Liver (tissue), 9 donors: Measurements from ENCODE around the gene JPH4. TPM values are rescaled to one million over a fixed set of nuclear protein-coding genes. Genes with fewer than 3 reads are reported as not detected.

Experiments
- DNase-seq: peaks from one replicate; pipeline ENCODE4 v3.0.0-alpha.2; 2017; ENCODE audit warnings: low spot score
- H3K27ac ChIP-seq, 2 donors: one replicate each; pipeline ENCODE4 v1.7.0; 2013; ENCODE audit warnings: inconsistent platforms in 2 of 2, low read length in 2 of 2, control low read depth in 1 of 2, low read depth in 1 of 2, mild to moderate bottlenecking in 1 of 2
- H3K27me3 ChIP-seq, 4 donors: one replicate each; pipeline versions ENCODE4 v1.6.1 to v1.7.0; 2013; ENCODE audit warnings: low read length in 3 of 4, inconsistent platforms in 1 of 4, mild to moderate bottlenecking in 1 of 4, moderate library complexity in 1 of 4; ENCODE audit not compliant: control insufficient read depth in 4 of 4, insufficient read depth in 4 of 4
- H3K36me3 ChIP-seq, 4 donors: one replicate each; pipeline versions ENCODE4 v1.6.1 to v1.7.0; 2013; ENCODE audit warnings: low read length in 3 of 4, mild to moderate bottlenecking in 3 of 4, low read depth in 1 of 4, moderate library complexity in 1 of 4; ENCODE audit not compliant: control insufficient read depth in 4 of 4, insufficient read depth in 3 of 4
- H3K4me1 ChIP-seq, 4 donors: one replicate each; pipeline versions ENCODE4 v1.6.1 to v1.7.0; 2013; ENCODE audit warnings: low read length in 3 of 4, mild to moderate bottlenecking in 3 of 4, moderate library complexity in 1 of 4; ENCODE audit not compliant: control insufficient read depth in 4 of 4, insufficient read depth in 4 of 4
- H3K4me3 ChIP-seq, 3 donors: one replicate each; pipeline versions ENCODE4 v1.6.1 to v1.7.0; 2013; ENCODE audit warnings: low read length in 3 of 3, control low read depth in 1 of 3, low read depth in 1 of 3, mild to moderate bottlenecking in 1 of 3
- H3K9ac ChIP-seq, 2 donors: one replicate each; pipeline ENCODE4 v1.7.0; 2013; ENCODE audit warnings: low read length in 2 of 2, mild to moderate bottlenecking in 2 of 2, moderate library complexity in 2 of 2, control low read depth in 1 of 2, low read depth in 1 of 2
- H3K9me3 ChIP-seq, 4 donors: one replicate each; pipeline versions ENCODE4 v1.6.1 to v1.7.0; 2013; ENCODE audit warnings: low read length in 3 of 4; ENCODE audit not compliant: control insufficient read depth in 4 of 4
- ATF3 ChIP-seq: IDR thresholded peaks from 2 replicates; pipeline ENCODE4 v1.6.1; 2016; ENCODE audit warnings: antibody characterized with exemption
- CTCF ChIP-seq: fragments of 150-350 bp; IDR thresholded peaks from 2 replicates; pipeline ENCODE4 v1.5.1; 2017; ENCODE audit warnings: improper control_type of control experiment, low read depth, low read length; ENCODE audit not compliant: missing input control
- EGR1 ChIP-seq, 2 donors: IDR thresholded peaks; 2 replicates each; pipeline ENCODE4 v1.6.1; 2016 to 2018; ENCODE audit warnings: antibody characterized with exemption in 2 of 2, low read depth in 2 of 2
- FOXA1 ChIP-seq: IDR thresholded peaks from 2 replicates; pipeline ENCODE4 v1.6.1; 2016; ENCODE audit warnings: antibody characterized with exemption
- FOXA2 ChIP-seq: IDR thresholded peaks from 2 replicates; pipeline ENCODE4 v1.6.1; 2016; ENCODE audit warnings: antibody characterized with exemption
- GABPA ChIP-seq, 2 donors: IDR thresholded peaks in 1 of 2; conservative IDR thresholded peaks in 1 of 2; 2 replicates each; pipeline ENCODE4 v1.6.1; 2016; ENCODE audit warnings: antibody characterized with exemption in 2 of 2, mild to moderate bottlenecking in 1 of 2, moderate library complexity in 1 of 2
- HNF4A ChIP-seq, 2 donors: conservative IDR thresholded peaks; 2 replicates each; pipeline ENCODE4 v1.6.1; 2016; ENCODE audit warnings: antibody characterized with exemption in 2 of 2, mild to moderate bottlenecking in 2 of 2
- HNF4G ChIP-seq: IDR thresholded peaks from 2 replicates; pipeline ENCODE4 v1.6.1; 2016; ENCODE audit warnings: antibody characterized with exemption
- JUND ChIP-seq, 2 donors: IDR thresholded peaks; 2 replicates each; pipeline ENCODE4 v1.6.1; 2016; ENCODE audit warnings: antibody characterized with exemption in 2 of 2
- MAX ChIP-seq: IDR thresholded peaks from 2 replicates; pipeline ENCODE4 v1.6.1; 2016; ENCODE audit warnings: antibody characterized with exemption
- NR2F2 ChIP-seq: IDR thresholded peaks from 2 replicates; pipeline ENCODE4 v1.6.1; 2016; ENCODE audit warnings: antibody characterized with exemption
- RAD21 ChIP-seq, 2 donors: IDR thresholded peaks; 2 replicates each; pipeline ENCODE4 v1.6.1; 2016; ENCODE audit warnings: antibody characterized with exemption in 2 of 2, mild to moderate bottlenecking in 2 of 2
- REST ChIP-seq: IDR thresholded peaks from 2 replicates; pipeline ENCODE4 v1.6.1; 2016; ENCODE audit warnings: antibody characterized with exemption, mild to moderate bottlenecking
- RXRA ChIP-seq, 2 donors: IDR thresholded peaks; 2 replicates each; pipeline ENCODE4 v1.6.1; 2017 to 2018; ENCODE audit warnings: antibody characterized with exemption in 2 of 2, mild to moderate bottlenecking in 1 of 2
- SP1 ChIP-seq: IDR thresholded peaks from 2 replicates; pipeline ENCODE4 v1.6.1; 2018; ENCODE audit warnings: antibody characterized with exemption, mild to moderate bottlenecking
- TAF1 ChIP-seq: conservative IDR thresholded peaks from 2 replicates; pipeline ENCODE4 v1.6.1; 2016; ENCODE audit warnings: antibody characterized with exemption, mild to moderate bottlenecking
- YY1 ChIP-seq: IDR thresholded peaks from 2 replicates; pipeline ENCODE4 v1.6.1; 2016; ENCODE audit warnings: antibody characterized with exemption, mild to moderate bottlenecking
- ZBTB33 ChIP-seq: IDR thresholded peaks from 2 replicates; pipeline ENCODE4 v1.6.1; 2016; ENCODE audit warnings: antibody characterized with exemption
- whole genome bisulfite sequencing: extraction: QIAGEN DNeasy Blood & Tissue Kit; methylation state at CpG from one replicate; pipeline ENCODE4 v1.1.7; 2013; 5-methylcytosine and 5-hydroxymethylcytosine counted together
- polyA plus RNA-seq, 2 donors: library from polyadenylated mRNA; stranded (reverse) in 1 of 2; unstranded in 1 of 2; fragments of 200-250 nt in 1 of 2; fragments of >200 nt in 1 of 2; fragmentation: Nextera tagmentation in 1 of 2; extraction: Ambion mirVana in 1 of 2; gene quantifications; one replicate each; pipeline versions ENCODE4 v1.2.1 to v1.2.3, GENCODE V29; 2013 to 2015
- total RNA-seq, 2 donors: library from RNA; depleted of rRNA; stranded (reverse); fragments of >200 nt; gene quantifications; one replicate each; pipeline ENCODE4 v1.2.3, GENCODE V29; 2014
- donor health status: healthy.
- donor health status: healthy.
- donor health status: healthy.
- donor health status: healthy.
- donor health status: healthy.

The JPH4 gene
- total and polyA plus RNA-seq, 4 donors = 0.07 to 0.24 (median 0.16) TPM

GRCh38 chr14:23528555-23528954 lies 50.0 kb downstream of the JPH4 start:
- 88% methylated on average over 1 of the region's 1 CpG for WGBS
- Histone ChIP-seq H3K4me1 (no peaks in the 10 kb centered on the region), H3K9me3 (no peaks in the 10 kb centered on the region), H3K27ac (no peak overlapping the region), H3K36me3 (no peaks in the 10 kb centered on the region), H3K4me3 (no peak overlapping the region), H3K27me3 (no peaks in the 10 kb centered on the region), H3K9ac (no peak overlapping the region)
- TF ChIP-seq CTCF = no peak
- TF ChIP-seq JUND (IDR thresholded peaks at IDR 0.05) = no peak
- TF ChIP-seq FOXA2 = no peak
- no peak for TF ChIP-seq EGR1 (IDR thresholded peaks at IDR 0.05; ENCODE audit: low read depth in 2 of 2)
- no peak for TF ChIP-seq TAF1
- TF ChIP-seq GABPA (IDR thresholded peaks at IDR 0.05 in 1 of 2, conservative IDR thresholded peaks at IDR 0.05 in 1 of 2) = no peak
- no peak for TF ChIP-seq SP1
- TF ChIP-seq ZBTB33 = no peak
- no peak for TF ChIP-seq YY1
- no peak for TF ChIP-seq FOXA1
- no peak for TF ChIP-seq ATF3
- no peak for TF ChIP-seq HNF4A (conservative IDR thresholded peaks at IDR 0.05)
- no peak for TF ChIP-seq RAD21 (IDR thresholded peaks at IDR 0.05)
- TF ChIP-seq RXRA (IDR thresholded peaks at IDR 0.05) = no peak
- TF ChIP-seq NR2F2 = no peak
- TF ChIP-seq REST = no peak
- TF ChIP-seq HNF4G = no peak
- no peak for TF ChIP-seq MAX
- DNase-seq = no peak
